ENCODE data around the gene LMF1. TPM values are rescaled to one million over a fixed set of nuclear protein-coding genes. Genes with fewer than 3 reads are reported as not detected.

Gene LMF1
- polyA plus RNA-seq, 1 donor from 2014 or later: 16.2 TPM

DNA sequence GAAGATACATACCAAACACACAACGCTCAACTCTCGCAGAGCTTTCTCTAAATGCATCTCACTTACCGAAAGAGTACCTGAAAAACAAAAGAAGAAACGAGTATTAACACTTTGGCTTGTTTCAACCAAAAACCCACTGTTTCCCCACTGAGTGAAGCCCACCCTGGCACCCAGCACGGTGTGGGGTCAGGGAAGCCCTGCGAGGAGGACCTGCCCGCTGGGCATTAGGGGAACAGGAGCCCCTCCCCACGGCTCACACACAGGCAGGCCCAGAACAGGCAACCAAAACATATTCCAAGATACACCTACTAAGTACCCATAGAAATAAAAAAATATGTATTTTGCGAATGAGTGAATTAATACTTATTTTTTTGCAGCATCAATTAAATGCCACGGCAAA is 36.6 kb downstream of the LMF1 start:
- H3K9ac ChIP-seq (ENCODE audit: low read length): no peak overlapping the region
- no peaks in the 10 kb centered on the region for H3K9me2 ChIP-seq (ENCODE audit: insufficient read depth, low read length)
- H3K27ac ChIP-seq (ENCODE audit: low read length): no peak overlapping the region
- no peak overlapping the region for H3K4me2 ChIP-seq (ENCODE audit: low read length)
- TF ChIP-seq POLR2AphosphoS5 (IDR thresholded peaks at IDR 0.05) (no peak), RAD21 (conservative IDR thresholded peaks at IDR 0.05) (no peak), MXI1 (conservative IDR thresholded peaks at IDR 0.05; ENCODE audit: poor library complexity, severe bottlenecking) (no peak), TAF1 (IDR thresholded peaks at IDR 0.05; ENCODE audit: low read depth) (no peak), EZH2 (IDR thresholded peaks at IDR 0.05; ENCODE audit: borderline replicate concordance, insufficient read depth, low read length, poor library complexity, severe bottlenecking) (no peak), EP300 (conservative IDR thresholded peaks at IDR 0.05; ENCODE audit: poor library complexity, severe bottlenecking) (no peak), SMC3 (conservative IDR thresholded peaks at IDR 0.05; ENCODE audit: poor library complexity) (no peak)
- TF ChIP-seq, protein P1, sequence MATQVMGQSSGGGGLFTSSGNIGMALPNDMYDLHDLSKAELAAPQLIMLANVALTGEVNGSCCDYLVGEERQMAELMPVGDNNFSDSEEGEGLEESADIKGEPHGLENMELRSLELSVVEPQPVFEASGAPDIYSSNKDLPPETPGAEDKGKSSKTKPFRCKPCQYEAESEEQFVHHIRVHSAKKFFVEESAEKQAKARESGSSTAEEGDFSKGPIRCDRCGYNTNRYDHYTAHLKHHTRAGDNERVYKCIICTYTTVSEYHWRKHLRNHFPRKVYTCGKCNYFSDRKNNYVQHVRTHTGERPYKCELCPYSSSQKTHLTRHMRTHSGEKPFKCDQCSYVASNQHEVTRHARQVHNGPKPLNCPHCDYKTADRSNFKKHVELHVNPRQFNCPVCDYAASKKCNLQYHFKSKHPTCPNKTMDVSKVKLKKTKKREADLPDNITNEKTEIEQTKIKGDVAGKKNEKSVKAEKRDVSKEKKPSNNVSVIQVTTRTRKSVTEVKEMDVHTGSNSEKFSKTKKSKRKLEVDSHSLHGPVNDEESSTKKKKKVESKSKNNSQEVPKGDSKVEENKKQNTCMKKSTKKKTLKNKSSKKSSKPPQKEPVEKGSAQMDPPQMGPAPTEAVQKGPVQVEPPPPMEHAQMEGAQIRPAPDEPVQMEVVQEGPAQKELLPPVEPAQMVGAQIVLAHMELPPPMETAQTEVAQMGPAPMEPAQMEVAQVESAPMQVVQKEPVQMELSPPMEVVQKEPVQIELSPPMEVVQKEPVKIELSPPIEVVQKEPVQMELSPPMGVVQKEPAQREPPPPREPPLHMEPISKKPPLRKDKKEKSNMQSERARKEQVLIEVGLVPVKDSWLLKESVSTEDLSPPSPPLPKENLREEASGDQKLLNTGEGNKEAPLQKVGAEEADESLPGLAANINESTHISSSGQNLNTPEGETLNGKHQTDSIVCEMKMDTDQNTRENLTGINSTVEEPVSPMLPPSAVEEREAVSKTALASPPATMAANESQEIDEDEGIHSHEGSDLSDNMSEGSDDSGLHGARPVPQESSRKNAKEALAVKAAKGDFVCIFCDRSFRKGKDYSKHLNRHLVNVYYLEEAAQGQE (IDR thresholded peaks at IDR 0.05; ENCODE audit: borderline replicate concordance): no peak
- TF ChIP-seq, protein P2, sequence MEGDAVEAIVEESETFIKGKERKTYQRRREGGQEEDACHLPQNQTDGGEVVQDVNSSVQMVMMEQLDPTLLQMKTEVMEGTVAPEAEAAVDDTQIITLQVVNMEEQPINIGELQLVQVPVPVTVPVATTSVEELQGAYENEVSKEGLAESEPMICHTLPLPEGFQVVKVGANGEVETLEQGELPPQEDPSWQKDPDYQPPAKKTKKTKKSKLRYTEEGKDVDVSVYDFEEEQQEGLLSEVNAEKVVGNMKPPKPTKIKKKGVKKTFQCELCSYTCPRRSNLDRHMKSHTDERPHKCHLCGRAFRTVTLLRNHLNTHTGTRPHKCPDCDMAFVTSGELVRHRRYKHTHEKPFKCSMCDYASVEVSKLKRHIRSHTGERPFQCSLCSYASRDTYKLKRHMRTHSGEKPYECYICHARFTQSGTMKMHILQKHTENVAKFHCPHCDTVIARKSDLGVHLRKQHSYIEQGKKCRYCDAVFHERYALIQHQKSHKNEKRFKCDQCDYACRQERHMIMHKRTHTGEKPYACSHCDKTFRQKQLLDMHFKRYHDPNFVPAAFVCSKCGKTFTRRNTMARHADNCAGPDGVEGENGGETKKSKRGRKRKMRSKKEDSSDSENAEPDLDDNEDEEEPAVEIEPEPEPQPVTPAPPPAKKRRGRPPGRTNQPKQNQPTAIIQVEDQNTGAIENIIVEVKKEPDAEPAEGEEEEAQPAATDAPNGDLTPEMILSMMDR (IDR thresholded peaks at IDR 0.05; ENCODE audit: poor library complexity, severe bottlenecking): no peak
- H3K36me3 ChIP-seq (ENCODE audit: insufficient read depth, low read length): no peaks in the 10 kb centered on the region
- no peaks in the 10 kb centered on the region for H4K20me1 ChIP-seq (ENCODE audit: insufficient read depth)
- no peaks in the 10 kb centered on the region for H3K79me2 ChIP-seq (replicated peaks; ENCODE audit: insufficient read depth, low read length)
- no peak overlapping the region for H2AFZ ChIP-seq (ENCODE audit: low read depth, low read length)
- no peaks in the 10 kb centered on the region for H3F3A ChIP-seq (ENCODE audit: insufficient read depth, low read length, poor library complexity, severe bottlenecking)
- H3K4me3 ChIP-seq (ENCODE audit: low read length): no peak overlapping the region
- no peaks in the 10 kb centered on the region for H3K27me3 ChIP-seq (ENCODE audit: insufficient read depth, low read depth, low read length)
- H3K9me3 ChIP-seq (ENCODE audit: low read length): no peaks in the 10 kb centered on the region

DNA sequence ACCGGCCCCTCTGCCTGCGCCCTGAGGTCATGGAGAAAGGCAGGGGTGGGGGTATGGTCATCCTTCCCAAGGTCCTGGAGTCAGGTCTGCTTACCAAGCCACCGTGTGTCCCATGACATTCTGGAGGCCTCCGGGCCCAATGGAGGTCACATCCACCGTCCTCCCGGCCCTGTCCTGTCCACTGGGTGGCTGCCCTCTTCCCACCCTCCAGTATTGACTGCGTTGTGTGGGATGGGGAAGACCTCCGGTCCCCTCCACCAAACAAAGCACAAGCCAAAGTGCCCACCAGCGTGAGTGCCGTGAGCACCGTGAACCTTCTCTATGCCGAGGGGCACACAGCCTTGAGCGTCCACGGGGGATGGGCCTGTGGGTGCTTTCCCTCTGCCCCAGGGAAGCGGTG is 37.2 kb downstream of the LMF1 start:
- Histone ChIP-seq H3K4me3 (ENCODE audit: low read length) (no peak overlapping the region), H3K27me3 (ENCODE audit: insufficient read depth, low read depth, low read length) (no peaks in the 10 kb centered on the region), H3K9me2 (ENCODE audit: insufficient read depth, low read length) (no peaks in the 10 kb centered on the region), H3K27ac (ENCODE audit: low read length) (no peak overlapping the region), H3K79me2 (replicated peaks; ENCODE audit: insufficient read depth, low read length) (no peaks in the 10 kb centered on the region), H3K36me3 (ENCODE audit: insufficient read depth, low read length) (no peaks in the 10 kb centered on the region), H4K20me1 (ENCODE audit: insufficient read depth) (no peaks in the 10 kb centered on the region), H3K9ac (ENCODE audit: low read length) (no peak overlapping the region), H3K4me2 (ENCODE audit: low read length) (no peak overlapping the region), H3K9me3 (ENCODE audit: low read length) (no peaks in the 10 kb centered on the region), H3F3A (ENCODE audit: insufficient read depth, low read length, poor library complexity, severe bottlenecking) (no peaks in the 10 kb centered on the region), H2AFZ (ENCODE audit: low read depth, low read length) (no peak overlapping the region)
- TF ChIP-seq TAF1 (IDR thresholded peaks at IDR 0.05; ENCODE audit: low read depth): no peak
- no peak for TF ChIP-seq SMC3 (conservative IDR thresholded peaks at IDR 0.05; ENCODE audit: poor library complexity)
- no peak for TF ChIP-seq RAD21 (conservative IDR thresholded peaks at IDR 0.05)
- no peak for TF ChIP-seq EP300 (conservative IDR thresholded peaks at IDR 0.05; ENCODE audit: poor library complexity, severe bottlenecking)
- TF ChIP-seq MXI1 (conservative IDR thresholded peaks at IDR 0.05; ENCODE audit: poor library complexity, severe bottlenecking): no peak
- no peak for TF ChIP-seq POLR2AphosphoS5 (IDR thresholded peaks at IDR 0.05)
- TF ChIP-seq EZH2 (IDR thresholded peaks at IDR 0.05; ENCODE audit: borderline replicate concordance, insufficient read depth, low read length, poor library complexity, severe bottlenecking): no peak
- TF ChIP-seq, protein P2 (IDR thresholded peaks at IDR 0.05; ENCODE audit: poor library complexity, severe bottlenecking): no peak
- TF ChIP-seq, protein P1 (IDR thresholded peaks at IDR 0.05; ENCODE audit: borderline replicate concordance): no peak

Data from neural cell (in vitro differentiated cells).